ENCODE measurements around the gene RNF157. TPM values are rescaled to one million over a fixed set of nuclear protein-coding genes. Genes with fewer than 3 reads are reported as not detected.

The RNF157 gene
- total and polyA plus RNA-seq, 10 of the 15 experiments (the other 5 are each of a cell fraction or from before 2014, with no cell fraction given), result 1.4 to 15.9 (median 9.6) TPM

DNA sequence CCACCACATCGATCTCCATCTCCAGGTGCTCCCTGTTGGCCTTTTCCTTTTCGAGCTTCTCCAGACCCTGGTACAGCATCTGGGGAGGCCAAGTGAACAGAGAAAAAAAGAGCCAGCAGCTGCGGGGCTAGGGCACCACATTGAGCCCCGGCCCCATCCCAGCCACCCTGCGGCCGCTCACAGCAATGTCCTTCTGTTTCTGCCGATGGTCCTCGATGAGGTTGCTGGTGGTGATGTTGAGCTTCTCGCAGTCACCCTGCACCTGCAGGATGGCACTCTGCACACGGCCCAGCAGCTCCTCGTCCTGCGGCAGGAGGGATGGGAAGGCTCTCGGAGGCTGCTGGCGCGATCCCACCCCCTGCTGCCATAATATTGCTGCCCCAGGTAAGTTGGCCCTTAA, 40.4 kb upstream of the RNF157 start (continued):
- TF ChIP-seq CUX1 (IDR thresholded peaks at IDR 0.05; ENCODE audit: insufficient replicate concordance, low read depth, low read length), result no peak
- TF ChIP-seq YBX1 (IDR thresholded peaks at IDR 0.05), result no peak
- no peak for TF ChIP-seq NR2C1 (IDR thresholded peaks at IDR 0.05)
- TF ChIP-seq JUND (IDR thresholded peaks at IDR 0.05; ENCODE audit: low read depth, low read length), result no peak
- TF ChIP-seq HSF1 (IDR thresholded peaks at IDR 0.05; ENCODE audit: low read depth, low read length), result no peak
- no peak for TF ChIP-seq E2F4 (IDR thresholded peaks at IDR 0.05; ENCODE audit: low read depth, low read length)
- no peak for TF ChIP-seq CREM (IDR thresholded peaks at IDR 0.05; ENCODE audit: low read depth)
- no peak for TF ChIP-seq SIX5 (IDR thresholded peaks at IDR 0.05; ENCODE audit: low read depth, low read length, severe bottlenecking)
- no peak for TF ChIP-seq EED (IDR thresholded peaks at IDR 0.05; ENCODE audit: low read depth)
- TF ChIP-seq, protein P1, sequence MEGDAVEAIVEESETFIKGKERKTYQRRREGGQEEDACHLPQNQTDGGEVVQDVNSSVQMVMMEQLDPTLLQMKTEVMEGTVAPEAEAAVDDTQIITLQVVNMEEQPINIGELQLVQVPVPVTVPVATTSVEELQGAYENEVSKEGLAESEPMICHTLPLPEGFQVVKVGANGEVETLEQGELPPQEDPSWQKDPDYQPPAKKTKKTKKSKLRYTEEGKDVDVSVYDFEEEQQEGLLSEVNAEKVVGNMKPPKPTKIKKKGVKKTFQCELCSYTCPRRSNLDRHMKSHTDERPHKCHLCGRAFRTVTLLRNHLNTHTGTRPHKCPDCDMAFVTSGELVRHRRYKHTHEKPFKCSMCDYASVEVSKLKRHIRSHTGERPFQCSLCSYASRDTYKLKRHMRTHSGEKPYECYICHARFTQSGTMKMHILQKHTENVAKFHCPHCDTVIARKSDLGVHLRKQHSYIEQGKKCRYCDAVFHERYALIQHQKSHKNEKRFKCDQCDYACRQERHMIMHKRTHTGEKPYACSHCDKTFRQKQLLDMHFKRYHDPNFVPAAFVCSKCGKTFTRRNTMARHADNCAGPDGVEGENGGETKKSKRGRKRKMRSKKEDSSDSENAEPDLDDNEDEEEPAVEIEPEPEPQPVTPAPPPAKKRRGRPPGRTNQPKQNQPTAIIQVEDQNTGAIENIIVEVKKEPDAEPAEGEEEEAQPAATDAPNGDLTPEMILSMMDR (IDR thresholded peaks at IDR 0.05 in 2 of 3, conservative IDR thresholded peaks at IDR 0.05 in 1 of 3; ENCODE audit: control insufficient read depth in 2 of 3, extremely low read depth in 1 of 3, insufficient read depth in 1 of 3, low read depth in 3 of 3, low read length in 3 of 3), result no peak
- TF ChIP-seq TARDBP (IDR thresholded peaks at IDR 0.05; ENCODE audit: borderline replicate concordance), result no peak
- TF ChIP-seq RAD21 (IDR thresholded peaks at IDR 0.05; ENCODE audit: insufficient read depth, low read depth, low read length), result no peak
- TF ChIP-seq SREBF1 (IDR thresholded peaks at IDR 0.05; ENCODE audit: low read length), result no peak

All from GM12878 (cell line).